Heart right ventricle (tissue), 16 donors: ENCODE results near the gene VWA5B2. TPM values are rescaled to one million over a fixed set of nuclear protein-coding genes. Genes with fewer than 3 reads are reported as not detected.
"Not testable (repeated sequence)": the region's sequence is repeated elsewhere in the genome, so short reads cannot be mapped to it uniquely, and the experiment has no call there.

Experiments used
- ATAC-seq, 8 donors: fragments of 200-7000 bp; cut with Tn5 transposase; one replicate each; pipeline ENCODE4 v1.9.1; 2020; ENCODE audit warnings: mild to moderate bottlenecking in 8 of 8, moderate library complexity in 8 of 8, moderate number of reproducible peaks in 1 of 8
- DNase-seq, 2 donors: peaks; one replicate each; pipeline ENCODE4 v3.0.0-alpha.2; 2020
- H3K27ac ChIP-seq, 10 donors: fragments of 200-600 bp; sonication (generic) in 2 of 10; one replicate each; pipeline versions ENCODE4 v1.5.0 to v1.8.0; 2020 to 2022; ENCODE audit warnings: mild to moderate bottlenecking in 3 of 10
- H3K27me3 ChIP-seq, 7 donors: fragments of 200-600 bp; one replicate each; pipeline ENCODE4 v1.8.0; 2021 to 2022; ENCODE audit warnings: mild to moderate bottlenecking in 2 of 7
- H3K36me3 ChIP-seq, 9 donors: fragments of 200-600 bp; sonication (generic) in 1 of 9; one replicate each; pipeline versions ENCODE4 v1.5.0 to v1.8.0; 2020 to 2022; ENCODE audit warnings: mild to moderate bottlenecking in 2 of 9
- H3K4me1 ChIP-seq, 9 donors: fragments of 200-600 bp; sonication (generic) in 1 of 9; one replicate each; pipeline versions ENCODE4 v1.5.0 to v1.8.0; 2020 to 2022; ENCODE audit warnings: mild to moderate bottlenecking in 4 of 9
- H3K4me3 ChIP-seq, 10 donors: fragments of 200-600 bp; sonication (generic) in 2 of 10; one replicate each; pipeline versions ENCODE4 v1.5.0 to v1.8.0; 2020 to 2022; ENCODE audit warnings: mild to moderate bottlenecking in 7 of 10, moderate library complexity in 2 of 10
- H3K9me3 ChIP-seq, 11 donors: fragments of 200-600 bp in 10 of 11; sonication (generic) in 2 of 11; one replicate each; pipeline versions ENCODE4 v1.5.0 to v1.8.0; 2013 to 2022; ENCODE audit warnings: mild to moderate bottlenecking in 2 of 11, control low read depth in 1 of 11, moderate library complexity in 1 of 11
- whole genome bisulfite sequencing, 2 donors: extraction: QIAGEN DNeasy Blood & Tissue Kit; methylation state at CpG; one replicate each; pipeline ENCODE4 v1.1.7; 2013; ENCODE audit warnings: inconsistent platforms in 1 of 2; 5-methylcytosine and 5-hydroxymethylcytosine counted together
- intact Hi-C, 10 donors: fragments of 100-400 bp; cut with DNase I; formaldehyde crosslinking; loops; one replicate each; pipeline versions ENCODE4 v1.11.1 to v1.14.2; 2022
- polyA plus RNA-seq, 2 donors: library from polyadenylated mRNA; stranded (reverse); fragments of 200-250 nt; gene quantifications; one replicate each; pipeline ENCODE4 v1.2.3, GENCODE V29; 2013
- total RNA-seq, 10 donors: library from RNA; stranded (reverse); fragmentation: NEBNext Ultra II Directional in 3 of 10; extraction: Animal tissue kit (Norgen Biotek cat#: 25700) in 3 of 10; gene quantifications; one replicate each; pipeline versions ENCODE4 v1.2.1 to v1.2.4, GENCODE V29; 2021 to 2023
- TF ChIP-seq, protein P1 (sequence below), 9 donors: fragments of 200-600 bp; sonication (generic) in 2 of 9; IDR thresholded peaks; one replicate each; pipeline versions ENCODE4 v1.5.0 to v1.8.0; 2021 to 2022; ENCODE audit warnings: antibody characterized with exemption in 9 of 9, mild to moderate bottlenecking in 5 of 9, moderate library complexity in 1 of 9
- donor health status: Arrhythmogenic right ventricular cardiomyopathy.
- donor health status: ischemic (EF 13 %, LVEDD 7.1; RV severe dilation, severe dysfunction).
- donor health status: healthy with polysubstance abuse.
- donor health status: DM: no; HTN: yes; CAD: no.
- donor health status: DM: no; HTN: no; CAD: no.
- donor health status: ischemic (EF 25% LVEDD 6.9; RV normal size, moderate dysfunction).
- donor health status: ischemic (EF 25% LVEDD 5.7; RV mildly dilated, moderate dysfunction).
- donor health status: healthy.
- donor health status: DM: yes; HTN: yes; CAD: no.
- donor health status: Ischemic cardiomyopathy.
- donor health status: ischemic (EF 35%, LVEDD 5.7; RV mildly dilated, moderate dysfunction).
- donor health status: nonischemic (EF 11% LVEDD 7.7; RV severe dilation, severe dysfunction).
- donor health status: DM: yes; HTN: yes; CAD: no.
- donor health status: PGD.
- donor health status: ischemic (EF 29% LVEDD 5.4; RV normal size, mild dysfunction).
- donor health status: nonischemic (EF 23%, LVEDD 6.1; RV moderate dilation, normal function).

VWA5B2 gene
- total and polyA plus RNA-seq, 12 donors, result 0.03 to 0.09 TPM; not detected in 10

GRCh38 chr3:184261854-184262763 lies 32.7 kb downstream of the VWA5B2 start:
- ATAC-seq, result peak in 4 of 8 donors; percentile 12 to 37 (median 24)
- WGBS, 2 donors, result 1 to 3% methylated on average over 62 to 66 of the region's 66 CpGs
- peaks cover 13 to 81% (median 75%) of the 10 kb centered on the region in 7 donors for H3K27me3 ChIP-seq

GRCh38 chr3:184262764-184263179 lies 33.4 kb downstream of the VWA5B2 start:
- Histone ChIP-seq H3K36me3 (no peaks in the 10 kb centered on the region), H3K27me3 (peaks cover 13 to 82% (median 75%) of the 10 kb centered on the region in 7 donors), H3K4me3 (peak overlapping the region in 1 of 10 donors; percentile 58), H3K9me3 (no peaks in the 10 kb centered on the region), H3K27ac (no peak overlapping the region), H3K4me1 (peaks cover 12 to 33% (median 26%) of the 10 kb centered on the region in 9 donors)
- ATAC-seq (no peak), DNase-seq (no peak)
- WGBS, 2 donors, result 12 to 15% methylated on average over 15 of the region's 15 CpGs
- intact Hi-C loops, result no loop called here
- TF ChIP-seq, protein P1, sequence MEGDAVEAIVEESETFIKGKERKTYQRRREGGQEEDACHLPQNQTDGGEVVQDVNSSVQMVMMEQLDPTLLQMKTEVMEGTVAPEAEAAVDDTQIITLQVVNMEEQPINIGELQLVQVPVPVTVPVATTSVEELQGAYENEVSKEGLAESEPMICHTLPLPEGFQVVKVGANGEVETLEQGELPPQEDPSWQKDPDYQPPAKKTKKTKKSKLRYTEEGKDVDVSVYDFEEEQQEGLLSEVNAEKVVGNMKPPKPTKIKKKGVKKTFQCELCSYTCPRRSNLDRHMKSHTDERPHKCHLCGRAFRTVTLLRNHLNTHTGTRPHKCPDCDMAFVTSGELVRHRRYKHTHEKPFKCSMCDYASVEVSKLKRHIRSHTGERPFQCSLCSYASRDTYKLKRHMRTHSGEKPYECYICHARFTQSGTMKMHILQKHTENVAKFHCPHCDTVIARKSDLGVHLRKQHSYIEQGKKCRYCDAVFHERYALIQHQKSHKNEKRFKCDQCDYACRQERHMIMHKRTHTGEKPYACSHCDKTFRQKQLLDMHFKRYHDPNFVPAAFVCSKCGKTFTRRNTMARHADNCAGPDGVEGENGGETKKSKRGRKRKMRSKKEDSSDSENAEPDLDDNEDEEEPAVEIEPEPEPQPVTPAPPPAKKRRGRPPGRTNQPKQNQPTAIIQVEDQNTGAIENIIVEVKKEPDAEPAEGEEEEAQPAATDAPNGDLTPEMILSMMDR (IDR thresholded peaks at IDR 0.05), result no peak

More at GRCh38 chr3:184261854-184262763, 32.7 kb downstream of the VWA5B2 start:
- TF ChIP-seq, protein P1 (IDR thresholded peaks at IDR 0.05), result no peak
- Histone ChIP-seq H3K36me3 (no peaks in the 10 kb centered on the region), H3K4me3 (peak overlapping the region; percentile 28 to 58 (median 53)), H3K27ac (no peak overlapping the region), H3K4me1 (peaks cover 12 to 33% (median 26%) of the 10 kb centered on the region in 9 donors), H3K9me3 (no peaks in the 10 kb centered on the region)
- intact Hi-C loops, result no loop called here
- DNase-seq, result no peak

- ATAC-seq, H3K36me3 ChIP-seq, H3K27ac ChIP-seq, H3K4me3 ChIP-seq, intact Hi-C loops, H3K4me1 ChIP-seq, H3K9me3 ChIP-seq, DNase-seq: not testable (repeated sequence)
- H3K27me3 ChIP-seq, result peaks cover 7 to 72% (median 63%) of the 10 kb centered on the region in 7 donors
- whole genome bisulfite sequencing, 2 donors, result 78 to 82% methylated on average over 1 of the region's 1 CpG
Observed at GRCh38 chr3:184267249-184267648, 37.9 kb downstream of the VWA5B2 start.

- Histone ChIP-seq H3K27ac (no peak overlapping the region), H3K36me3 (no peaks in the 10 kb centered on the region), H3K9me3 (no peaks in the 10 kb centered on the region), H3K4me3 (no peak overlapping the region), H3K4me1 (peaks cover 0 to 8% (median 0%) of the 10 kb centered on the region in 9 donors), H3K27me3 (peaks cover 10 to 70% (median 58%) of the 10 kb centered on the region in 7 donors)
- ATAC-seq (no peak), DNase-seq (no peak)
- WGBS, 2 donors, result 25 to 55% methylated on average over 1 of the region's 1 CpG
- intact Hi-C loops, result no loop called here
- TF ChIP-seq, protein P1 (IDR thresholded peaks at IDR 0.05), result no peak
Observed at GRCh38 chr3:184272269-184272668, 42.9 kb downstream of the VWA5B2 start.

DNA sequence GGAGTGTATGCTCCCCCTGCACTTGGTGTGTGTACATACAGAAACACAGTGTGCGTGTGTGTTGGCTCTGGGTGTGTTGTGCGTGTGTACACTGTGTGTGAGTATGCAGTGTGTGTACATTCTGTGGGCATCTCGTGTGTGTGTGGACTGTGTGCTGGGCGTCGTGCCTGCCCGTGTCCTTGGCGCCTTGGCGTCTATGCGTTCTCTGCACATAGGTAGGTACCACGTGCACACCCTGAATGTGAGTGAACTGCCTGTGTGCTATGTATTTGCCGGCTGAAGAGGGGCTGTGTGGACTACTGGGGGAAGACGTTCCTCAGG lies 46.0 kb downstream of the VWA5B2 start:
- intact Hi-C loops, result no loop called here
- WGBS, 2 donors, result 64 to 68% methylated on average over 12 of the region's 12 CpGs
- H3K27me3 ChIP-seq, result peaks cover 10 to 57% (median 48%) of the 10 kb centered on the region in 7 donors
- H3K4me3 ChIP-seq, result no peak overlapping the region
- no peaks in the 10 kb centered on the region for H3K9me3 ChIP-seq
- H3K36me3 ChIP-seq, result no peaks in the 10 kb centered on the region
- H3K27ac ChIP-seq, result no peak overlapping the region
- no peak for ATAC-seq
- TF ChIP-seq, protein P1 (IDR thresholded peaks at IDR 0.05), result no peak
- DNase-seq, result no peak
- peaks cover 0 to 8% (median 0%) of the 10 kb centered on the region in 9 donors for H3K4me1 ChIP-seq
